GM13977 (cell line): ENCODE results near the gene PLCB1.

Experiments
- DNase-seq: peaks from one replicate; pipeline ENCODE4 v3.0.0; 2012; ENCODE audit warnings: low spot score
- CTCF ChIP-seq: IDR thresholded peaks from 2 replicates; pipeline ENCODE4 v1.5.1; 2012; ENCODE audit warnings: mild to moderate bottlenecking, control low read depth; ENCODE audit not compliant: insufficient read depth; ENCODE audit errors: extremely low read depth, missing control alignments
- in situ Hi-C: fragments of 300-500 bp; cut with MboI; formaldehyde crosslinking; loops from one replicate; pipeline ENCODE4 v1.12.0; 2022; ENCODE audit warnings: low sequenced_read_pairs, low pct_unique_long_range_greater_than_20kb, mixed read lengths, inconsistent platforms; ENCODE audit not compliant: unreplicated experiment

PLCB1 gene

GRCh38 chr20:8877294-8877693 is 745.2 kb downstream of the PLCB1 start:
- no peak for TF ChIP-seq CTCF
- DNase-seq: no peak
- in situ Hi-C loops: no loop called here

- in situ Hi-C loops: no loop called here
- TF ChIP-seq CTCF: no peak
- DNase-seq: no peak
Measured at GRCh38 chr20:8879669-8880068, 747.6 kb downstream of the PLCB1 start.

- no peak for TF ChIP-seq CTCF
- DNase-seq: no peak
- in situ Hi-C loops: no loop called here
Measured at GRCh38 chr20:8880085-8880853, 748.2 kb downstream of the PLCB1 start.

GRCh38 chr20:8891039-8891438 is 759.0 kb downstream of the PLCB1 start:
- TF ChIP-seq CTCF: no peak
- DNase-seq: no peak
- in situ Hi-C loops: no loop called here

- in situ Hi-C loops: no loop called here
- TF ChIP-seq CTCF: no peak
- DNase-seq: no peak
Measured at GRCh38 chr20:8895472-8895871, 763.4 kb downstream of the PLCB1 start.

GRCh38 chr20:8898823-8899222 is 766.8 kb downstream of the PLCB1 start:
- DNase-seq: no peak
- in situ Hi-C loops: no loop called here
- TF ChIP-seq CTCF: no peak
